Measurements from ENCODE around the gene TSPAN4. TPM values are rescaled to one million over a fixed set of nuclear protein-coding genes. Genes with fewer than 3 reads are reported as not detected.

TSPAN4 gene
- total RNA-seq, 3 donors from 2014 or later (not counting 1 experiment from before 2014, with no cell fraction given), result 11.2 to 18.6 (median 14.6) TPM

DNA sequence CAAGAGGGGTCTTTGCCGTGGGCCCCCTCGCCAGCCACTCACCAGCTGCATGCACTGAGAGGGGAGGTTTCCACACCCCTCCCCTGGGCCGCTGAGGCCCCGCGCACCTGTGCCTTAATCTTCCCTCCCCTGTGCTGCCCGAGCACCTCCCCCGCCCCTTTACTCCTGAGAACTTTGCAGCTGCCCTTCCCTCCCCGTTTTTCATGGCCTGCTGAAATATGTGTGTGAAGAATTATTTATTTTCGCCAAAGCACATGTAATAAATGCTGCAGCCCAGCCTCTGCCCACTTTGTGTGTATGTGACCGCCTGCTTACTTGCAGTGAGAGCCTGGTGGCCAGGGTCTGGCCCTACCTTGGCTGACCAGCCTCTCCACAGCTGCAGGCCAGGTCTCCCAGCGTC, 17.7 kb upstream of the TSPAN4 start:
- H3K36me3 ChIP-seq (ENCODE audit: control insufficient read depth, insufficient read depth, low read length), result peaks cover 11% of the 10 kb centered on the region
- H3K4me1 ChIP-seq (ENCODE audit: control insufficient read depth, insufficient read depth, low read length), result peaks cover 62% of the 10 kb centered on the region
- H3K9me3 ChIP-seq (ENCODE audit: control insufficient read depth, insufficient read depth, low read length), result no peaks in the 10 kb centered on the region
- H3K27ac ChIP-seq (ENCODE audit: low read length), result no peak overlapping the region
- Mint-ChIP-seq H3K27ac (no peak overlapping the region), H3K9me3 (no peaks in the 10 kb centered on the region), H3K4me1 (peaks cover 0 to 41% of the 10 kb centered on the region in 2 donors), H3K36me3 (no peaks in the 10 kb centered on the region), H3K27me3 (ENCODE audit: low read depth in 2 of 2) (peaks cover 0 to 22% of the 10 kb centered on the region in 2 donors), H3K4me3 (no peak overlapping the region)
- TF ChIP-seq, protein P1, sequence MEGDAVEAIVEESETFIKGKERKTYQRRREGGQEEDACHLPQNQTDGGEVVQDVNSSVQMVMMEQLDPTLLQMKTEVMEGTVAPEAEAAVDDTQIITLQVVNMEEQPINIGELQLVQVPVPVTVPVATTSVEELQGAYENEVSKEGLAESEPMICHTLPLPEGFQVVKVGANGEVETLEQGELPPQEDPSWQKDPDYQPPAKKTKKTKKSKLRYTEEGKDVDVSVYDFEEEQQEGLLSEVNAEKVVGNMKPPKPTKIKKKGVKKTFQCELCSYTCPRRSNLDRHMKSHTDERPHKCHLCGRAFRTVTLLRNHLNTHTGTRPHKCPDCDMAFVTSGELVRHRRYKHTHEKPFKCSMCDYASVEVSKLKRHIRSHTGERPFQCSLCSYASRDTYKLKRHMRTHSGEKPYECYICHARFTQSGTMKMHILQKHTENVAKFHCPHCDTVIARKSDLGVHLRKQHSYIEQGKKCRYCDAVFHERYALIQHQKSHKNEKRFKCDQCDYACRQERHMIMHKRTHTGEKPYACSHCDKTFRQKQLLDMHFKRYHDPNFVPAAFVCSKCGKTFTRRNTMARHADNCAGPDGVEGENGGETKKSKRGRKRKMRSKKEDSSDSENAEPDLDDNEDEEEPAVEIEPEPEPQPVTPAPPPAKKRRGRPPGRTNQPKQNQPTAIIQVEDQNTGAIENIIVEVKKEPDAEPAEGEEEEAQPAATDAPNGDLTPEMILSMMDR (IDR thresholded peaks at IDR 0.05), result no peak
- intact Hi-C loops (cut with micrococcal nuclease), result no loop called here
- WGBS (ENCODE audit: insufficient coverage), result 92% methylated on average over 11 of the region's 11 CpGs
- no peak for DNase-seq
- no peak overlapping the region for H3K4me3 ChIP-seq (ENCODE audit: low read length)
- H3K27me3 ChIP-seq (ENCODE audit: control insufficient read depth, insufficient read depth, low read length), result peaks cover 17% of the 10 kb centered on the region
- no peak for ATAC-seq

DNA sequence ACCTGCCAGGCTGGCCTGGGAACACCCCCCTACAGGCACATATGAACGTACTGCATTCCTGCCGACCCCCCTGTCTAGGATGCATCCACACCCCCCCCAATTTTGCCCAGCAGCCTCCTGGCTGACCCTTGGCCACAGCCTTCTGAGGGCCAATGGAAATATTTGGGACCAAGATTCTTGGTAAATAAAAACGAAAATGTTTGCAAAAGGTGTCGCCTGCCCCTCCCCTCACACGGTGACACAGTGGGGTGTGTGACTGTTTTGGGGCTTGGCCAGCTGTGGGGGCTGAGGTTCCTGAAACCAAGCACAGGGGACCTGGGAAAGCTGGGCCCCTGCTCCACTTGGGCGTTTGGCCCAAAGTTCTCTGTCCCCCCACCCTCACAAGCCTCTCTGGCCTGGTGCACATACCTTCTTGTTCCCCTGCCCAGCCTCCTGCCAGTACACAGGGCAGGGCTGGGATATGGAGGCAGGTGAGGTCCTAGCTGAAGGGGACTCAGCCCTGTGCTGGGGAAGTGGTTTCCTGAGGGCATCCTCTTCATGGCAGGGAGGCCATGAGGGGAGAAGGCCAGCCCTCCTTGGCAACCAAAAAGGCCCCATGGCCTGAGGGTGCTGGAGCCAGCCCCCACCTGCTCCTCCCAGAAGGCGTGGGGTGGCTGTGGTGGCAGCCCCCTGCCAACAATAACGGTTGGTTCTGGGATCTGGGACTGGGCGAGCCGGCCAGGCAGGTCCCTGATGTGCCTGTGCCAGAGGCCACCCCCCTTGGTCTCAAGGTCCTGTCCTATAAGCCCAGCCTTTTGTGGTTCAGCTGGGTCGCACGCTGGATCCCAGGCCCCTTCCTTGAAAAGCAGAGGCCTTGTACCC, 17.1 kb upstream of the TSPAN4 start:
- peaks cover 11% of the 10 kb centered on the region for H3K36me3 ChIP-seq (ENCODE audit: control insufficient read depth, insufficient read depth, low read length)
- H3K4me3 ChIP-seq (ENCODE audit: low read length), result no peak overlapping the region
- intact Hi-C loops (cut with micrococcal nuclease), result no loop called here
- peaks cover 63% of the 10 kb centered on the region for H3K4me1 ChIP-seq (ENCODE audit: control insufficient read depth, insufficient read depth, low read length)
- Mint-ChIP-seq H3K4me1 (peaks cover 0 to 40% of the 10 kb centered on the region in 2 donors), H3K4me3 (no peak overlapping the region), H3K9me3 (no peaks in the 10 kb centered on the region), H3K27ac (no peak overlapping the region), H3K36me3 (no peaks in the 10 kb centered on the region), H3K27me3 (ENCODE audit: low read depth in 2 of 2) (peaks cover 0 to 26% of the 10 kb centered on the region in 2 donors)
- ATAC-seq (no peak), DNase-seq (no peak)
- WGBS (ENCODE audit: insufficient coverage), result 88% methylated on average over 12 of the region's 12 CpGs
- peaks cover 19% of the 10 kb centered on the region for H3K27me3 ChIP-seq (ENCODE audit: control insufficient read depth, insufficient read depth, low read length)
- H3K9me3 ChIP-seq (ENCODE audit: control insufficient read depth, insufficient read depth, low read length), result no peaks in the 10 kb centered on the region
- no peak overlapping the region for H3K27ac ChIP-seq (ENCODE audit: low read length)
- TF ChIP-seq, protein P1 (IDR thresholded peaks at IDR 0.05), result no peak

DNA sequence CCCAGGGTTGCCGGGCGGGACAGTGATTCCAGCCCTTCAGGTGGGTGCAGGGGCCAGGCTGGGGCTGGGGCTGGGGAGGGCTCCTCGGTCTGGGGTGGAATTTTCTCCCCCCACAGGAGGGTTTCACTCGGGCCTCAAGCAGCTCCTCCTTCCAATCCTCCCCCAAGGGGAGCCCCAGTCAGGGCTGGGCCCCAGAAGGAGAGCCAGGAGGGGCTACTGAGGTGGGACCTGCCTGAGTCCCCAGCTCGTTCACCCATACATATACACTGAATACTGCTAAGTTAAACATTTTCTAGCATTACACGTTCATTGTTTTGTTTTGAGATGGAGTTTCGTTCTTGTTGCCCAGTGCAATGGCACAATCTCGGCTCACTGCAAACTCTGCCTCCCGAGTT, 16.4 kb upstream of the TSPAN4 start:
- Histone ChIP-seq H3K27me3 (ENCODE audit: control insufficient read depth, insufficient read depth, low read length) (peaks cover 19% of the 10 kb centered on the region), H3K4me1 (ENCODE audit: control insufficient read depth, insufficient read depth, low read length) (peaks cover 62% of the 10 kb centered on the region), H3K36me3 (ENCODE audit: control insufficient read depth, insufficient read depth, low read length) (peaks cover 9% of the 10 kb centered on the region), H3K4me3 (ENCODE audit: low read length) (no peak overlapping the region), H3K27ac (ENCODE audit: low read length) (no peak overlapping the region), H3K9me3 (ENCODE audit: control insufficient read depth, insufficient read depth, low read length) (no peaks in the 10 kb centered on the region)
- H3K27ac Mint-ChIP-seq, result no peak overlapping the region
- TF ChIP-seq, protein P1 (IDR thresholded peaks at IDR 0.05), result no peak
- intact Hi-C loops (cut with micrococcal nuclease), result no loop called here
- peaks cover 0 to 35% of the 10 kb centered on the region in 2 donors for H3K4me1 Mint-ChIP-seq
- H3K27me3 Mint-ChIP-seq (ENCODE audit: low read depth in 2 of 2), result peaks cover 0 to 28% of the 10 kb centered on the region in 2 donors
- H3K36me3 Mint-ChIP-seq, result no peaks in the 10 kb centered on the region
- peak overlapping the region; percentile 70 for H3K4me3 Mint-ChIP-seq
- ATAC-seq (no peak), DNase-seq (no peak)
- 80% methylated on average over 8 of the region's 9 CpGs for WGBS (ENCODE audit: insufficient coverage)
- H3K9me3 Mint-ChIP-seq, result no peaks in the 10 kb centered on the region
